Activated CD8-positive, alpha-beta memory T cell treated with anti-CD3 and anti-CD28 coated beads, Interleukin-2, amount 50 U/mL, for 24 hours (primary cell): ENCODE data around the gene SEMA6B.

Experiments
- DNase-seq: peaks from one replicate; pipeline ENCODE4 v3.0.0-alpha.2; 2020; ENCODE audit errors: extremely low read depth

SEMA6B gene

DNA sequence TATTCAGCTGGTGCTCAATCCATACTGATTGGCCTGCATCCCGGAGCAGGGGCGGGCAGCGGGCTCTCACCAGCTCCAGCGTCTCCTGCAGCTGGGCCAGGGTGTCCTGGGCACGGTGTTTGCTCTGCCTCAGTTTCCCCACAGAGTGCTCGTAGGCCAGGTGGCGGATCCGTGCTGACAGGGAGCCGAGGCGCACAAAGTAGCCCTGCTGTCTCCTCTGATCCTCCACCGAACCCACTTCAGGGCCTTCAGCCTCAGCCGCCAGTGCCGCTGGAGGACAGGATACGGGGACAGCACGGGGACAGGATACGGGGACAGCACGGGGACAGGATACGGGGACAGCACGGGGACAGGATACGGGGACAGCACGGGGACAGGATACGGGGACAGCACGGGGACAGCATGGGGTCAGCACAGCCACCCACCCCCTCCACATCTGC is 33.9 kb downstream of the SEMA6B start:
- DNase-seq = no peak

DNA sequence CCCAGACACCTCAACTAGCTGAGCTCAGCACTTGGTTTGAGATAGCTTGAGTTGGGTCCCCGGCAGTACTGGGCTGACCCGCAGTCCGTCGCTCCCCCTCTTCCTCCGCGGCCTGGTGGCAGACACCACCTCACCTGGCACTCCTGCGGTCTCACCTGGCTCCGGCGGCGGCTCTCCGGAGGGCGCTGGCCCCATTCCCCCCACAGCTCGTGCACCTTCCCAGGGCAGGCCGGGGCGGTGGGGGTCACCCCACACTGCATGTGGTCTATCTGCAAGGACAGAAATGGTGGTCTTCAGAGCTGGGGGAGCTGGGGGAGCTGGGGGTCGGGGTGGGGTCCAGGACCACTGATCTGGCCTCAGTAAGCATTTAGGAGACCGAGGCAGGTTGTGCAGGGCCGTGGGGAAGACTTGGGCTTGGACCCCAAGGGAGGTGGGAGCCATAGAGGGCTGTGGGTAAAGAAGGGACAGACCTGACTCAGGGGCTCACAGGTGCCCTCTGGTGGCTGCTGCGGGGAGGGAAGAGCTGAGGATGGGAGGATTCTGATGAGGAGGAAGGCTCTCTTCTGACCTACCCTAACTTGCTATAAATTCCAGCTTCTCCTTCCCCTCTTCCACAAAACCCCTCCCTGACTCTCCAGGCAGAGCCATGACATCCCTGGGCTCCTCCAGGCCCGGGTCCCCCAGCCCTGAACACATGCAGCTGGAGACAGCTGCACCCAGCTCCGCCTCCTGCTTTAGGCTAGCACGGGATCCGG is 34.5 kb downstream of the SEMA6B start:
- DNase-seq = peak; percentile 39

- DNase-seq = no peak
Measured at GRCh38 chr19:4523306-4524110, 36.0 kb downstream of the SEMA6B start.

- no peak for DNase-seq
Measured at GRCh38 chr19:4522291-4523002, 37.0 kb downstream of the SEMA6B start.

GRCh38 chr19:4521888-4522242 is 37.6 kb downstream of the SEMA6B start:
- no peak for DNase-seq

DNA sequence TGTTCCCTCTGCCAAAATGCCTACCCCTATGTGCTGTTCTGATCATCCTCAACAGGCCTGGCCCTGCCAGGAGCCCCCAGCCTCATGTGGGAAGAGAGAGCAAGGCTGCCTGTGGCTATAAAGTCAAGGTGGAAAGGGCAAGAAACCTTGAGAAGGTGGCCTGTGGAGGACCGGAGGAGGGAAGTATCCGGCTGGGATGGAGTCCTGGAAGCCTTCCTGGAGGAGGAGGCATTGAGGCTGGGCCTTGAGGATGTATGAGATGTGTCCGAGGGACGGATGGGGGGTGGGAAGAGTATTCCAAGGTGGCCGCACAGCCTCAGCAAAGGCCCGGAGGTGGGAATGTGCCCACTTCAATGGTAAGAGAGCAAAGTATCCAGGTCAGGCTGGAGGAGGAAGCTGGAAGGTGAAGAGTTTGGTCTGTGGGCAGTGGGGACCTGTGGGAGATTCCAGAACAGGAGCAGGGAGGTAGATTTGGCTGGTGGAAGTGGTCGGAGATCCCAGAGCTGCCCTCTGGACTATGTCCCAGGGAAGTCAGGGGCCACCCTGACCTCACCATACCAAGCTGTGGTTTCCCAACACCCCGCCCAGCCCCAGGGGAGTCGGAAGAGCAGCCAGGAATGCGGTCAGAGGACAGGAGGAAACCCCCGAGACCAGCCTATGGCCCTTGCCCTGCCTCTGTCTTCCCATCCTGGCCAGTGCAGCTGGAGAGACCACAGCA is 38.2 kb downstream of the SEMA6B start:
- no peak for DNase-seq

DNA sequence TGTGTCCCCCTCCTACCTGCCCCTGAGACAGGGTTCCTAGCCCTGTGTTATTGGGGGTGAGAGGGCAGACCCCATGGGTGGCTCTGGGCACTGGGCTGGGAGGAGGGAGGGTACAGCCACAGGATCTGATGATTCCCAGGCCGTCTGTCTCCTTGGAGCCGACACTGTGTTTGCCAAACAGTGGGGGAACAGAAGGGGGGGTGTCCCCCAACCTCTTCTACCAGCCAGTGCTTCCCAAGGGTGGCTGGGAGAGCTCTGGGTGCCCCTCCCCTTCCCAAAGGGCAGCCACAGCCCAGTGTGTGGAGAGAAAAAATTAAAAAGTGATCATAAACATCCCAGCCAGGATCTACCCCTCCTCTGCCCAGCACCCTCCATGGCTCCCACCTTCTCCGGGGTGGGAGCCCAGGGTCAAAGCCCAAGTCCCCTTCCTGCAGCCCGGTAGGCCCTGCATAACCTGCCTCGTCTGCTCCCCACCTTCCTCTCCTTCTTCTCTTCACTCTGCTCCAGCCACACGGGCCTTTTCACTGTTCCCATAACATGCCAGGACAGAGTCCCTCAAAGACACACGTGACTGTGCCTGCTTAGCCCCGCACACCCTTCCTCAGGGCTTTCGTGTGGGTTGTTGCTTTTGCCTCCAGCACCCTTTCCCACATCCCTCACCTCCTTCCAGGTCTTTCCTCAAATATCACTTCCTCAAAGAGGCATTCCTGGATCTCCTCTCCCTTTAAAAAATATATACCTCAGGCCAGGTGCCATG is 39.8 kb downstream of the SEMA6B start:
- no peak for DNase-seq

- DNase-seq = no peak
Measured at GRCh38 chr19:4519172-4519496, 40.4 kb downstream of the SEMA6B start.

DNA sequence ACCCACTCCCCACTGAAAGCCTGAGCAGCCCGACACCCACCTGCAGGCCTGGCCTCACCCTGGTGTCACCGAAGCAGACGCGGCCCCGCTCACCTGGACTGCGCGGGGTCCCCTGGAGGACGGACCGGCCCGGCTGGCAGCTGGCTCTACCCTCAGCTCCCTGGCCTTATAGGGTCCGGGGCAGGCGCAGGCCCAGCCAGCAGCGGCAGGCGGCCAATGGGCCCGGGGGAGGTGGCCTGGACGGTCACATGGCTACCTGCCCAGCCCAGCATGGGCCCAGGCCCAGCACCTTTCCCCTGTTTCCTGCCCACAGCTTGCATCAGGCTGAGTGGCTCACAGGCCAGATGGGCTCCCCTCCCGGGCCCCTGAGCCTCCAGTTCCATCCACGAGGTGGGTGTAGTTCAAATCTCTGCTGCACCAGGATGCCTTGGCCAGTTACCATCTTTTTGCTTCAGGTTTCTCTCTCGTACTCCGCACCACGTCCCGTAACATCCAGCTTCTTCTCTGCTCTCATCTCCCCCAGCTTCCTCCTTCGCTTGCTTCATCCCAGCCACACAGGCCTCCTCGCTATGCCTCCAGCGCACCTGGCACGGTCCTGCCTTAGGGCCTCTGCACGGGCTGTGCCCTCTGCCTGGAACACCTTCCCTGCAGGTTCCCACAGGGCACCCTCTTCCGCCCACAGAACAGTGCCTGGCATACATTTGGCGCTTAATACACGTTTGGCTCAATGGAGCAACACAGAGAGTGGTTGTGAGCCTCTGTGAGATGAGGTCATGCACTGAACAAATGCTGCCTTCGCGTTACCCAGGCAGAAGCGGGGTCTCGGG is 40.9 kb downstream of the SEMA6B start, which contains the start of gene PLIN4:
Gene PLIN4 (minus strand): TSS at position 142 of the 827 bp plus-strand sequence. CDS start 214 bp downstream, outside the sequence.
- no peak for DNase-seq

GRCh38 chr19:4517451-4518057 is 41.9 kb downstream of the SEMA6B start:
- no peak for DNase-seq

GRCh38 chr19:4516939-4517300 is 42.6 kb downstream of the SEMA6B start:
- no peak for DNase-seq

DNA sequence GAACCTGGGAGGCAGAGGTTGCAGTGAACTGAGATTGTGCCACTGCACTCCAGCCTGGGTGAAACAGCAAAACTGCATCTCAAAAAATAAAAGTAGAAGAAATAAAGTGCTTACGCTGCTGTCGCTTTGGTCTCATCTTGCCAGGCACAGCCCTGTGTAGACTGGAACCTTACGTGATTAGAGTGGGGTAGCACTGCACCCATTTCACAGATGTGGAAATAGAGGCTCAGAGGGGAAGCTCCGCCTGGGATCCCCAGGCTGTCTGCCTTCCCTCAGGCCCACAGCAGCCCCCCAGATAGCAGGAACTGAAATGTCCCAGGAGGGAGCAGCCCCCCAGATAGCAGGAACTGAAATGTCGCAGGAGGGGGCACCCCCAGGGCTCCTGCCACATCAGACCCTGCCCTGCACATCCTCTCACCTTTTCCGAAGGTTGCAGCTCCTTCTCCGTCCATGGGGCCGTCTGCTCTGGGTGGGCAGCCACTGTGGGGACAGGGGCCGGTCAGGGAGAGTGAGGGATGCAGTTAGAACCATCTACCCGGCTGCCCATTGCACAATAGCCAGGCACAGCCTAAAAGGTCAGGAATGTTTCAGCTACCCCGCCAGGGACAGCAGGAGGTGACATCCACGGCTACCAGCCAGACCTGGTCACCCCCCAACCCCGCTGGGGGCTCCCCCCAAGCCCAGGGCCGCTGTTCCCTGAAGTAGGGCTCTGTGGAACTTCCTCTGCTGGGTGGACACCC is 43.1 kb downstream of the SEMA6B start:
- no peak for DNase-seq

DNA sequence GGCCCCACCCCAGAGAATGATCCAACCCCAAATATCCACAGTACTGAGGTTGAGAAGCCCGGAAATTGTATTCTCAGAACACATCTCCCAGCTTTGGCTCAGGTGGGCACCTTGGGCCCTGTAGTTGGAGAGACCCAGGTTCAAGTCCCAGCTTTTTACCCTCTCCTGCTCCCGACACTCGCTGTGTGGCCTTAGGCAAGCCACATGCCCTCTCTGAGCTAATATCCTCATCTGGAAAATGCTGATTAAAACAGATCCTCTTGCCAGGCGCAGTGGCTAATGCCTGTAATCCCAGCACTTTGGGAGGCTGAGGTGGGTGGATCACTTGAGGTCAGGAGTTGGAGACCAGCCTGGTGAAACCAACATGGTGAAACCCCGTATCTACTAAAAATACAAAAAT is 43.8 kb downstream of the SEMA6B start:
- no peak for DNase-seq

DNA sequence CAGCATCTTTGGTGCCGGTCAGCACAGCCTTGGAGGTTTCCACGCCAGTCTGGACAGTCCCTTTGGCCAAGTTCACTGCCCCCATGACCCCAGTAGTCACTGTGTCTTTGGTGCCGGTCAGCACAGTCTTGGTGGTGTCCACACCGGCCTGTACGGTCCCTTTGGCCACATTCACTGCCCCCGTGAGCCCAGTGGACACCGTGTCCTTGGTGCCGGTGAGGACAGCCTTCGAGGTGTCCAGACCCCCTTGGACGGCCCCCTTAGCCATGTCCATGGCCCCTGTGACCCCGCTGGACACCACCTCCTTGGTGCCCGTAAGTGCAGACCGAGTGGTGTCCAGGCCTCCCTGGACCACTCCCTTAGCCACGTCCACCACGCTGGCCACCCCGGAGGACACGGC is 46.2 kb downstream of the SEMA6B start:
- no peak for DNase-seq

DNA sequence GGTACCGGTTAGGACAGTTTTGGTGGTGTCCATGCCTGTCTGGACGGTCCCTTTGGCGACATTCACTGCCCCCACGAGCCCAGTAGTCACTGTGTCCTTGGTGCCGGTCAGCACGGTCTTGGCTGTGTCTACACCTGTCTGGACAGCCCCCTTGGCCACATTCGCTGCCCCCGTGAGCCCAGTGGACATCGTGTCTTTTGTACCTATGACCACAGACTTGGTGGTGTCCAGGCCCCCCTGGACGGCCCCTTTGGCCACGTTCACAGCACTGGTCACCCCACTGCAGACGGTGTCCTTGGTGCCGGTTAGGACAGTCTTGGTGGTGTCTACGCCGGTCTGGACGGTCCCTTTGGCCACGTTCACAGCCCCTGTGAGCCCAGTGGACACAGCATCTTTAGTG is 47.4 kb downstream of the SEMA6B start:
- no peak for DNase-seq

GRCh38 chr19:4511300-4512054 is 48.0 kb downstream of the SEMA6B start:
- DNase-seq = no peak

- no peak for DNase-seq
Measured at GRCh38 chr19:4510435-4511255, 48.8 kb downstream of the SEMA6B start.

DNA sequence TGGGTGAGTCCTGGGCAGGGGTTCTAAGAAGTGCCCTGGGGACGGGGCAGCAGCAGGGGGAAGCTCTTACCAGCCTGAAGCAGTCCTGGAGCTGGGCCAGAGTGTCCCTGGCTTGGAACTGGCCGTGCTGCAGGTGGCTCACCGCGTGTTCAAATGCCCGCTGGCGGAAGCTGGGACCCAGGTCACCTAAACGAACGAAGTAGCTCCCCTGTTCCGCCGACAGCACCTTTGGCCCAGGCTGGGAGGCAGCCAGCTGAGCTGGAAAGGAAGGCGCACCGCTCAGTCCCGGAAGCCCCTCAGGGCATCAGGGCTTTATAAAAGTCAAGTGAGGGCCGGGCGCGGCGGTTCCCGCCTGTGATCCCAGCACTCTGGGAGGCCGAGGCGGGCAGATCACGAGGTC is 50.8 kb downstream of the SEMA6B start:
- no peak for DNase-seq
